Breast epithelium (tissue), 3 donors: Measurements from ENCODE around the gene KPNA5.

Experiments used
- POLR2A ChIP-seq: fragments of 450-650 bp; IDR thresholded peaks from one replicate; pipeline ENCODE4 v1.6.1; 2016; ENCODE audit warnings: antibody characterized with exemption, mild to moderate bottlenecking, moderate library complexity
- TF ChIP-seq, protein P1 (sequence below), 3 donors: fragments of 450-650 bp; IDR thresholded peaks; one replicate each; pipeline ENCODE4 v1.5.1; 2016 to 2017; ENCODE audit warnings: antibody characterized with exemption in 3 of 3, mild to moderate bottlenecking in 3 of 3, moderate library complexity in 3 of 3

DNA sequence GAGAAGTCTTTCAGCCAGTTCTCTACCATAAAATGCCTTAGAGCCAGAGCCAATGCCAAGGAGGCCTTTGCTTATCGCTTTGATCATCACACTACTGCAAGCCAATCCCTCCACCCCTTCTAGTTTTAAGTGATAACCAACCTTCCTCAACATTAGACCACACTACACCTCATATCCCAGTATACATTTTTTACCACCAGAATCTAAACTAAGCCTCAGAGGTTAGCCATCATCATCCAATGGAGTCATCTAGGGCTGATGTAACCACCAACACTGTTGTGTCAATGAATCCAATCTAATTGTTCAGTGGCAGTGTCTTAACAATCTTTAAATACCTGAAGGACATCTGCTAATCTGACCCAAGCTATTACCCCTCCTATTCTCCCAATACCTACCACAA, 18.8 kb upstream of the KPNA5 start:
- TF ChIP-seq, protein P1, sequence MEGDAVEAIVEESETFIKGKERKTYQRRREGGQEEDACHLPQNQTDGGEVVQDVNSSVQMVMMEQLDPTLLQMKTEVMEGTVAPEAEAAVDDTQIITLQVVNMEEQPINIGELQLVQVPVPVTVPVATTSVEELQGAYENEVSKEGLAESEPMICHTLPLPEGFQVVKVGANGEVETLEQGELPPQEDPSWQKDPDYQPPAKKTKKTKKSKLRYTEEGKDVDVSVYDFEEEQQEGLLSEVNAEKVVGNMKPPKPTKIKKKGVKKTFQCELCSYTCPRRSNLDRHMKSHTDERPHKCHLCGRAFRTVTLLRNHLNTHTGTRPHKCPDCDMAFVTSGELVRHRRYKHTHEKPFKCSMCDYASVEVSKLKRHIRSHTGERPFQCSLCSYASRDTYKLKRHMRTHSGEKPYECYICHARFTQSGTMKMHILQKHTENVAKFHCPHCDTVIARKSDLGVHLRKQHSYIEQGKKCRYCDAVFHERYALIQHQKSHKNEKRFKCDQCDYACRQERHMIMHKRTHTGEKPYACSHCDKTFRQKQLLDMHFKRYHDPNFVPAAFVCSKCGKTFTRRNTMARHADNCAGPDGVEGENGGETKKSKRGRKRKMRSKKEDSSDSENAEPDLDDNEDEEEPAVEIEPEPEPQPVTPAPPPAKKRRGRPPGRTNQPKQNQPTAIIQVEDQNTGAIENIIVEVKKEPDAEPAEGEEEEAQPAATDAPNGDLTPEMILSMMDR (IDR thresholded peaks at IDR 0.05): no peak
- TF ChIP-seq POLR2A: no peak
